MM.1S (cell line): ENCODE results near the gene CACNG6.

Experiments
- DNase-seq: peaks from one replicate; pipeline ENCODE4 v3.0.0-alpha.2; 2015
- H2AFZ ChIP-seq: fragments of 300-600 bp; sonication (generic); 2 replicates; pipeline ENCODE4 v1.6.0; 2016; ENCODE audit warnings: antibody characterized with exemption, low read length
- H3F3A ChIP-seq: fragments of 300-600 bp; sonication (generic); 2 replicates; pipeline ENCODE4 v1.6.1; 2016; ENCODE audit warnings: mild to moderate bottlenecking, antibody characterized with exemption, low read length, moderate library complexity, mixed read lengths; ENCODE audit not compliant: insufficient read depth
- H3K27ac ChIP-seq: fragments of 300-600 bp; sonication (generic); 2 replicates; pipeline ENCODE4 v1.5.1; 2016; ENCODE audit warnings: mild to moderate bottlenecking, low read length
- H3K27me3 ChIP-seq: fragments of 300-600 bp; sonication (generic); replicated peaks from 2 replicates; pipeline ENCODE4 v1.6.0; 2016; ENCODE audit warnings: low read length; ENCODE audit not compliant: insufficient read depth
- H3K36me3 ChIP-seq: fragments of 300-600 bp; sonication (generic); replicated peaks from 2 replicates; pipeline ENCODE4 v1.6.1; 2016; ENCODE audit warnings: mild to moderate bottlenecking, low read length, mixed read lengths; ENCODE audit not compliant: insufficient read depth
- H3K4me1 ChIP-seq: fragments of 300-600 bp; sonication (generic); 2 replicates; pipeline ENCODE4 v1.6.1; 2016; ENCODE audit warnings: low read length, mixed read lengths
- H3K4me2 ChIP-seq: fragments of 300-600 bp; sonication (generic); 2 replicates; pipeline ENCODE4 v1.6.0; 2016; ENCODE audit warnings: low read depth, low read length
- H3K4me3 ChIP-seq: fragments of 300-600 bp; sonication (generic); 2 replicates; pipeline ENCODE4 v1.5.1; 2016; ENCODE audit warnings: low read length, mixed read lengths
- H3K79me2 ChIP-seq: fragments of 300-600 bp; sonication (generic); 2 replicates; pipeline ENCODE4 v1.6.1; 2016; ENCODE audit warnings: mixed run types, low read length, mixed read lengths
- H3K9ac ChIP-seq: fragments of 300-600 bp; sonication (generic); 2 replicates; pipeline ENCODE4 v1.6.1; 2016; ENCODE audit warnings: low read length, mixed read lengths
- H3K9me2 ChIP-seq: fragments of 300-600 bp; sonication (generic); replicated peaks from 2 replicates; pipeline ENCODE4 v1.6.1; 2016; ENCODE audit warnings: mild to moderate bottlenecking, low read length, mixed read lengths; ENCODE audit not compliant: insufficient read depth
- H3K9me3 ChIP-seq: fragments of 300-600 bp; sonication (generic); replicated peaks from 2 replicates; pipeline ENCODE4 v1.6.1; 2016; ENCODE audit warnings: mild to moderate bottlenecking, low read length, mixed read lengths; ENCODE audit not compliant: insufficient read depth
- H4K20me1 ChIP-seq: fragments of 300-600 bp; sonication (generic); 2 replicates; pipeline ENCODE4 v1.6.1; 2016; ENCODE audit warnings: mild to moderate bottlenecking, low read length, moderate library complexity, mixed read lengths; ENCODE audit not compliant: insufficient read depth
- EZH2 ChIP-seq: fragments of 300-600 bp; sonication (generic); optimal IDR thresholded peaks from 2 replicates; pipeline ENCODE3; 2017; ENCODE audit warnings: low read depth, mild to moderate bottlenecking, antibody characterized with exemption, low read length, mixed read lengths
- EZH2phosphoT487 ChIP-seq: fragments of 300-600 bp; sonication (generic); IDR thresholded peaks from 2 replicates; pipeline ENCODE4 v1.6.1; 2018; ENCODE audit warnings: antibody characterized with exemption, low read length
- TF ChIP-seq, protein P1 (sequence below): fragments of 300-600 bp; sonication (generic); IDR thresholded peaks from 2 replicates; pipeline ENCODE4 v1.5.1; 2016; ENCODE audit warnings: antibody characterized with exemption, low read length, mixed read lengths

The CACNG6 gene

GRCh38 chr19:53994811-53995210 is 3.4 kb downstream of the CACNG6 start:
- no peaks in the 10 kb centered on the region for H3K79me2 ChIP-seq
- no peak for DNase-seq
- no peak overlapping the region for H3K9ac ChIP-seq
- no peaks in the 10 kb centered on the region for H3F3A ChIP-seq
- no peak overlapping the region for H3K4me3 ChIP-seq
- no peaks in the 10 kb centered on the region for H3K36me3 ChIP-seq
- H3K4me1 ChIP-seq: no peaks in the 10 kb centered on the region
- H2AFZ ChIP-seq: no peak overlapping the region
- peaks cover 19% of the 10 kb centered on the region for H3K27me3 ChIP-seq
- no peaks in the 10 kb centered on the region for H3K9me2 ChIP-seq
- H3K27ac ChIP-seq: no peak overlapping the region
- H4K20me1 ChIP-seq: no peaks in the 10 kb centered on the region
- TF ChIP-seq, protein P1, sequence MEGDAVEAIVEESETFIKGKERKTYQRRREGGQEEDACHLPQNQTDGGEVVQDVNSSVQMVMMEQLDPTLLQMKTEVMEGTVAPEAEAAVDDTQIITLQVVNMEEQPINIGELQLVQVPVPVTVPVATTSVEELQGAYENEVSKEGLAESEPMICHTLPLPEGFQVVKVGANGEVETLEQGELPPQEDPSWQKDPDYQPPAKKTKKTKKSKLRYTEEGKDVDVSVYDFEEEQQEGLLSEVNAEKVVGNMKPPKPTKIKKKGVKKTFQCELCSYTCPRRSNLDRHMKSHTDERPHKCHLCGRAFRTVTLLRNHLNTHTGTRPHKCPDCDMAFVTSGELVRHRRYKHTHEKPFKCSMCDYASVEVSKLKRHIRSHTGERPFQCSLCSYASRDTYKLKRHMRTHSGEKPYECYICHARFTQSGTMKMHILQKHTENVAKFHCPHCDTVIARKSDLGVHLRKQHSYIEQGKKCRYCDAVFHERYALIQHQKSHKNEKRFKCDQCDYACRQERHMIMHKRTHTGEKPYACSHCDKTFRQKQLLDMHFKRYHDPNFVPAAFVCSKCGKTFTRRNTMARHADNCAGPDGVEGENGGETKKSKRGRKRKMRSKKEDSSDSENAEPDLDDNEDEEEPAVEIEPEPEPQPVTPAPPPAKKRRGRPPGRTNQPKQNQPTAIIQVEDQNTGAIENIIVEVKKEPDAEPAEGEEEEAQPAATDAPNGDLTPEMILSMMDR: no peak
- TF ChIP-seq EZH2phosphoT487 (no peak), EZH2 (no peak)
- H3K9me3 ChIP-seq: no peaks in the 10 kb centered on the region
- H3K4me2 ChIP-seq: no peak overlapping the region

DNA sequence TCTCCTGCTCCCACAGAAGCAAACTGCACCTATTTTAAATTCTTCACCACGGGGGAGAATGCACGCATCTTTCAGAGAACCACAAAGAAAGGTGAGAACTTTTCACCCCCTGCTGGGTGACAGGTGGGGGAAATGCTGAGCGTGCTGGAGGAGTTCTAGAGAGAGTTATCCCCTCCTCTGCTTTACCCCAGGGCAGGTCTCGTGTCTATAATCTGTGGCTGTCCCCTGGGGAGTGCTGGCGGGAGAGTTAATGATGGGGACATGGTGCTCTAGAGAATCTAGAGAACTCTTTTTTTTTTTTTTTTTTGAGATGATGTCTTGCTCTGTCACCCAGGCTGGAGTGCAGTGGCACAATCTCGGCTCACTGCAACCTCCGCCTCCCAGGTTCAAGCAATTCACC is 6.8 kb downstream of the CACNG6 start:
- Histone ChIP-seq H2AFZ (no peak overlapping the region), H3K9ac (no peak overlapping the region), H3K9me2 (no peaks in the 10 kb centered on the region), H3F3A (no peaks in the 10 kb centered on the region), H3K36me3 (no peaks in the 10 kb centered on the region), H3K4me1 (no peaks in the 10 kb centered on the region), H4K20me1 (no peaks in the 10 kb centered on the region), H3K27ac (no peak overlapping the region), H3K4me2 (no peak overlapping the region), H3K9me3 (no peaks in the 10 kb centered on the region), H3K27me3 (peaks cover 16% of the 10 kb centered on the region), H3K4me3 (no peak overlapping the region), H3K79me2 (no peaks in the 10 kb centered on the region)
- no peak for DNase-seq
- TF ChIP-seq EZH2phosphoT487 (no peak), EZH2 (no peak)
- TF ChIP-seq, protein P1: no peak

GRCh38 chr19:53999694-54000093 is 8.3 kb downstream of the CACNG6 start:
- no peaks in the 10 kb centered on the region for H3K4me1 ChIP-seq
- no peak overlapping the region for H3K9ac ChIP-seq
- H3K4me3 ChIP-seq: no peak overlapping the region
- no peaks in the 10 kb centered on the region for H3K36me3 ChIP-seq
- TF ChIP-seq, protein P1: no peak
- TF ChIP-seq EZH2 (no peak), EZH2phosphoT487 (no peak)
- no peak overlapping the region for H2AFZ ChIP-seq
- H3K79me2 ChIP-seq: no peaks in the 10 kb centered on the region
- H4K20me1 ChIP-seq: no peaks in the 10 kb centered on the region
- H3K27me3 ChIP-seq: peaks cover 16% of the 10 kb centered on the region
- DNase-seq: no peak
- no peaks in the 10 kb centered on the region for H3F3A ChIP-seq
- H3K4me2 ChIP-seq: no peak overlapping the region
- H3K27ac ChIP-seq: no peak overlapping the region
- no peaks in the 10 kb centered on the region for H3K9me2 ChIP-seq
- H3K9me3 ChIP-seq: no peaks in the 10 kb centered on the region
